CD14-positive monocyte (primary cell): ENCODE measurements around the gene ULK4. TPM values are rescaled to one million over a fixed set of nuclear protein-coding genes. Genes with fewer than 3 reads are reported as not detected.

Source experiments
- DNase-seq, 3 donors: peaks; one replicate each; pipeline ENCODE4 v3.0.0-alpha.2; 2011 to 2022
- H2AFZ ChIP-seq: 2 replicates; pipeline ENCODE4 v1.6.0; 2012; ENCODE audit warnings: mild to moderate bottlenecking, low read depth, low read length, inconsistent platforms; ENCODE audit not compliant: insufficient read depth, poor library complexity, severe bottlenecking
- H3K27ac ChIP-seq, 2 donors: 1 replicate in 1 of 2; 2 replicates in 1 of 2; pipeline ENCODE4 v1.5.1; 2012 to 2013; ENCODE audit warnings: low read length in 2 of 2, control low read depth in 1 of 2, inconsistent platforms in 1 of 2, low read depth in 1 of 2, mild to moderate bottlenecking in 1 of 2
- H3K27me3 ChIP-seq, 2 donors: one replicate each; pipeline versions ENCODE4 v1.6.0 to v1.6.1; 2011 to 2013; ENCODE audit warnings: low read length in 2 of 2; ENCODE audit not compliant: control insufficient read depth in 2 of 2, insufficient read depth in 2 of 2
- H3K36me3 ChIP-seq, 2 donors: replicated peaks in 1 of 2; 1 replicate in 1 of 2; 2 replicates in 1 of 2; pipeline versions ENCODE4 v1.5.1 to v1.6.1; 2012 to 2013; ENCODE audit warnings: low read length in 2 of 2, control low read depth in 1 of 2, inconsistent platforms in 1 of 2, mild to moderate bottlenecking in 1 of 2; ENCODE audit not compliant: insufficient read depth in 2 of 2, control insufficient read depth in 1 of 2
- H3K4me1 ChIP-seq, 2 donors: 1 replicate in 1 of 2; 2 replicates in 1 of 2; pipeline versions ENCODE4 v1.5.1 to v1.6.1; 2012 to 2013; ENCODE audit warnings: low read length in 2 of 2, control low read depth in 1 of 2, inconsistent platforms in 1 of 2, mild to moderate bottlenecking in 1 of 2, moderate library complexity in 1 of 2; ENCODE audit not compliant: insufficient read depth in 2 of 2, control insufficient read depth in 1 of 2
- H3K4me2 ChIP-seq: replicated peaks from 2 replicates; pipeline ENCODE3; 2012; ENCODE audit warnings: low read length, moderate library complexity, mild to moderate bottlenecking; ENCODE audit not compliant: poor library complexity, severe bottlenecking; ENCODE audit errors: extremely low read depth
- H3K4me3 ChIP-seq, 3 experiments: fragments of 200-600 bp in 1 of 3; sonication (generic) in 1 of 3; replicated peaks in 1 of 3; 1 replicate in 2 of 3; 2 replicates in 1 of 3; pipeline ENCODE4 v1.5.1; 2011 to 2013; ENCODE audit warnings: low read length in 3 of 3, mild to moderate bottlenecking in 3 of 3, control low read depth in 2 of 3, low read depth in 2 of 3, inconsistent platforms in 1 of 3, moderate library complexity in 1 of 3
- H3K79me2 ChIP-seq: 2 replicates; pipeline ENCODE4 v1.6.0; 2012; ENCODE audit warnings: mild to moderate bottlenecking, control low read depth, inconsistent platforms, low read length, moderate library complexity; ENCODE audit not compliant: insufficient read depth
- H3K9ac ChIP-seq: 2 replicates; pipeline ENCODE4 v1.6.0; 2017; ENCODE audit warnings: low read length, mild to moderate bottlenecking; ENCODE audit not compliant: insufficient read depth, poor library complexity, severe bottlenecking
- H3K9me3 ChIP-seq, 2 donors: replicated peaks in 1 of 2; 1 replicate in 1 of 2; 2 replicates in 1 of 2; pipeline versions ENCODE4 v1.5.1 to v1.6.1; 2012 to 2013; ENCODE audit warnings: low read length in 2 of 2, control low read depth in 1 of 2; ENCODE audit not compliant: control insufficient read depth in 1 of 2, insufficient read depth in 1 of 2
- H4K20me1 ChIP-seq: 2 replicates; pipeline ENCODE4 v1.6.0; 2012; ENCODE audit warnings: mild to moderate bottlenecking, low read length, control low read depth, moderate library complexity; ENCODE audit not compliant: insufficient read depth
- H3K27ac Mint-ChIP-seq, 7 donors: one replicate each; pipeline ENCODE4 v1.8.0; 2020; ENCODE audit warnings: mild to moderate bottlenecking in 7 of 7, mixed read lengths in 7 of 7, moderate library complexity in 6 of 7, inconsistent platforms in 2 of 7
- H3K27me3 Mint-ChIP-seq, 3 donors: one replicate each; pipeline ENCODE4 v1.8.0; 2021 to 2022; ENCODE audit warnings: low read depth in 3 of 3, mild to moderate bottlenecking in 3 of 3, mixed read lengths in 3 of 3, moderate library complexity in 3 of 3, inconsistent platforms in 1 of 3
- H3K36me3 Mint-ChIP-seq, 2 donors: one replicate each; pipeline ENCODE4 v1.8.0; 2020; ENCODE audit warnings: mixed read lengths in 2 of 2, inconsistent platforms in 1 of 2, mild to moderate bottlenecking in 1 of 2
- H3K4me1 Mint-ChIP-seq: one replicate; pipeline ENCODE4 v1.8.0; 2020; ENCODE audit warnings: mild to moderate bottlenecking, mixed read lengths
- H3K4me3 Mint-ChIP-seq, 2 donors: one replicate each; pipeline ENCODE4 v1.8.0; 2020; ENCODE audit warnings: mild to moderate bottlenecking in 2 of 2, mixed read lengths in 2 of 2, moderate library complexity in 1 of 2
- H3K9me3 Mint-ChIP-seq, 7 donors: one replicate each; pipeline ENCODE4 v1.8.0; 2020 to 2022; ENCODE audit warnings: mixed read lengths in 7 of 7, mild to moderate bottlenecking in 6 of 7, moderate library complexity in 6 of 7, inconsistent platforms in 2 of 7
- CTCF ChIP-seq: fragments of 200-600 bp; IDR thresholded peaks from one replicate; pipeline ENCODE4 v1.8.0; 2022; ENCODE audit warnings: antibody characterized with exemption, mild to moderate bottlenecking
- WGBS: methylation state at CpG from one replicate; pipeline ENCODE4 v1.1.5; 2013; ENCODE audit warnings: missing lambda C conversion rate; ENCODE audit not compliant: insufficient coverage; 5-methylcytosine and 5-hydroxymethylcytosine counted together
- intact Hi-C, 2 donors: fragments of 100-400 bp; cut with micrococcal nuclease; formaldehyde crosslinking; loops; one replicate each; pipeline versions ENCODE4 v1.15.0 to v1.15.1; 2023
- polyA plus RNA-seq, 3 donors: library from polyadenylated mRNA; depleted of rRNA in 1 of 3; unstranded in 2 of 3; stranded (reverse) in 1 of 3; fragments of 300-500 nt in 2 of 3; fragments of >200 nt in 1 of 3; fragmentation: Illumina TruSeq in 2 of 3; gene quantifications; 1 replicate in 2 of 3; 2 replicates in 1 of 3; pipeline ENCODE4 v1.2.3, GENCODE V29; 2012 to 2021

ULK4 gene
- polyA plus RNA-seq, 3 donors: 6.7 to 14.0 (median 11.8) TPM

GRCh38 chr3:41808618-41809017, 153.3 kb downstream of the ULK4 start:
- H3K9me3 ChIP-seq: no peaks in the 10 kb centered on the region
- H3K4me1 Mint-ChIP-seq: no peaks in the 10 kb centered on the region
- no peaks in the 10 kb centered on the region for H4K20me1 ChIP-seq
- peaks cover 0 to 10% (median 3%) of the 10 kb centered on the region in 7 donors for H3K9me3 Mint-ChIP-seq
- no peak overlapping the region for H3K27ac ChIP-seq
- H3K36me3 ChIP-seq: no peaks in the 10 kb centered on the region
- H2AFZ ChIP-seq: no peak overlapping the region
- 98% methylated on average over 6 of the region's 8 CpGs for WGBS
- no peaks in the 10 kb centered on the region for H3K27me3 Mint-ChIP-seq
- no peak for TF ChIP-seq CTCF
- no peak for DNase-seq
- H3K4me3 ChIP-seq: no peak overlapping the region
- no peaks in the 10 kb centered on the region for H3K4me1 ChIP-seq
- no peaks in the 10 kb centered on the region for H3K27me3 ChIP-seq
- intact Hi-C loops: no loop called here
- no peaks in the 10 kb centered on the region for H3K36me3 Mint-ChIP-seq
- H3K9ac ChIP-seq: no peak overlapping the region
- H3K27ac Mint-ChIP-seq: no peak overlapping the region
- H3K79me2 ChIP-seq: no peaks in the 10 kb centered on the region
- H3K4me2 ChIP-seq: no peak overlapping the region
- no peak overlapping the region for H3K4me3 Mint-ChIP-seq

GRCh38 chr3:41808152-41808551, 153.8 kb downstream of the ULK4 start:
- H3K27me3 Mint-ChIP-seq: no peaks in the 10 kb centered on the region
- no peaks in the 10 kb centered on the region for H3K36me3 Mint-ChIP-seq
- no peak for DNase-seq
- no peak overlapping the region for H3K27ac Mint-ChIP-seq
- Histone ChIP-seq H3K4me2 (no peak overlapping the region), H3K27ac (no peak overlapping the region), H2AFZ (no peak overlapping the region), H4K20me1 (no peaks in the 10 kb centered on the region), H3K36me3 (no peaks in the 10 kb centered on the region), H3K4me1 (no peaks in the 10 kb centered on the region), H3K27me3 (no peaks in the 10 kb centered on the region), H3K9me3 (no peaks in the 10 kb centered on the region), H3K4me3 (no peak overlapping the region), H3K79me2 (no peaks in the 10 kb centered on the region), H3K9ac (no peak overlapping the region)
- peaks cover 0 to 10% (median 3%) of the 10 kb centered on the region in 7 donors for H3K9me3 Mint-ChIP-seq
- TF ChIP-seq CTCF: no peak
- H3K4me3 Mint-ChIP-seq: no peak overlapping the region
- H3K4me1 Mint-ChIP-seq: no peaks in the 10 kb centered on the region
- no CpG with 5 or more reads among the region's 1 CpG for WGBS
- intact Hi-C loops: no loop called here
